ENCODE data around the gene THRSP. TPM values are rescaled to one million over a fixed set of nuclear protein-coding genes. Genes with fewer than 3 reads are reported as not detected.

Gene THRSP
- total RNA-seq, 1 donor from 2014 or later: not detected

- DNase-seq: no peak
- no peak for TF ChIP-seq CTCF (IDR thresholded peaks at IDR 0.05; ENCODE audit: partially characterized antibody, unreplicated experiment)
- Mint-ChIP-seq H3K27ac (ENCODE audit: unreplicated experiment) (no peak overlapping the region), H3K4me1 (ENCODE audit: low read depth, unreplicated experiment) (peaks cover 3% of the 10 kb centered on the region), H3K4me3 (ENCODE audit: unreplicated experiment) (no peak overlapping the region), H3K9me3 (ENCODE audit: unreplicated experiment) (no peaks in the 10 kb centered on the region), H3K27me3 (ENCODE audit: unreplicated experiment) (no peaks in the 10 kb centered on the region), H3K36me3 (ENCODE audit: unreplicated experiment) (no peaks in the 10 kb centered on the region)
Measured at GRCh38 chr11:78036313-78036712, 27.3 kb upstream of the THRSP start.

GRCh38 chr11:78037056-78037455 lies 26.6 kb upstream of the THRSP start:
- Mint-ChIP-seq H3K9me3 (ENCODE audit: unreplicated experiment) (no peaks in the 10 kb centered on the region), H3K27me3 (ENCODE audit: unreplicated experiment) (no peaks in the 10 kb centered on the region), H3K36me3 (ENCODE audit: unreplicated experiment) (no peaks in the 10 kb centered on the region), H3K4me1 (ENCODE audit: low read depth, unreplicated experiment) (peaks cover 3% of the 10 kb centered on the region), H3K27ac (ENCODE audit: unreplicated experiment) (no peak overlapping the region), H3K4me3 (ENCODE audit: unreplicated experiment) (no peak overlapping the region)
- no peak for DNase-seq
- TF ChIP-seq CTCF (IDR thresholded peaks at IDR 0.05; ENCODE audit: partially characterized antibody, unreplicated experiment): no peak

GRCh38 chr11:78037825-78038620 lies 25.6 kb upstream of the THRSP start:
- no peaks in the 10 kb centered on the region for H3K36me3 Mint-ChIP-seq (ENCODE audit: unreplicated experiment)
- H3K9me3 Mint-ChIP-seq (ENCODE audit: unreplicated experiment): no peaks in the 10 kb centered on the region
- H3K27me3 Mint-ChIP-seq (ENCODE audit: unreplicated experiment): no peaks in the 10 kb centered on the region
- H3K4me1 Mint-ChIP-seq (ENCODE audit: low read depth, unreplicated experiment): peaks cover 3% of the 10 kb centered on the region
- H3K27ac Mint-ChIP-seq (ENCODE audit: unreplicated experiment): no peak overlapping the region
- no peak for DNase-seq
- H3K4me3 Mint-ChIP-seq (ENCODE audit: unreplicated experiment): no peak overlapping the region
- no peak for TF ChIP-seq CTCF (IDR thresholded peaks at IDR 0.05; ENCODE audit: partially characterized antibody, unreplicated experiment)

GRCh38 chr11:78038697-78039313 lies 24.9 kb upstream of the THRSP start:
- Mint-ChIP-seq H3K4me3 (ENCODE audit: unreplicated experiment) (no peak overlapping the region), H3K9me3 (ENCODE audit: unreplicated experiment) (no peaks in the 10 kb centered on the region), H3K4me1 (ENCODE audit: low read depth, unreplicated experiment) (peaks cover 3% of the 10 kb centered on the region), H3K36me3 (ENCODE audit: unreplicated experiment) (no peaks in the 10 kb centered on the region), H3K27me3 (ENCODE audit: unreplicated experiment) (peaks cover 5% of the 10 kb centered on the region), H3K27ac (ENCODE audit: unreplicated experiment) (no peak overlapping the region)
- no peak for TF ChIP-seq CTCF (IDR thresholded peaks at IDR 0.05; ENCODE audit: partially characterized antibody, unreplicated experiment)
- no peak for DNase-seq

GRCh38 chr11:78039391-78039918 lies 24.2 kb upstream of the THRSP start:
- Mint-ChIP-seq H3K4me1 (ENCODE audit: low read depth, unreplicated experiment) (peaks cover 3% of the 10 kb centered on the region), H3K4me3 (ENCODE audit: unreplicated experiment) (no peak overlapping the region), H3K36me3 (ENCODE audit: unreplicated experiment) (no peaks in the 10 kb centered on the region), H3K27me3 (ENCODE audit: unreplicated experiment) (peaks cover 5% of the 10 kb centered on the region), H3K9me3 (ENCODE audit: unreplicated experiment) (no peaks in the 10 kb centered on the region), H3K27ac (ENCODE audit: unreplicated experiment) (no peak overlapping the region)
- no peak for TF ChIP-seq CTCF (IDR thresholded peaks at IDR 0.05; ENCODE audit: partially characterized antibody, unreplicated experiment)
- no peak for DNase-seq
